ENCODE results near the gene ASPHD2.

ASPHD2 gene

GRCh38 chr22:26447584-26448329, 18.7 kb downstream of the ASPHD2 start:
- no peak for DNase-seq

- no peak for DNase-seq
These were observed 19.3 kb downstream of the ASPHD2 start for GRCh38 chr22:26448334-26448733.

DNA sequence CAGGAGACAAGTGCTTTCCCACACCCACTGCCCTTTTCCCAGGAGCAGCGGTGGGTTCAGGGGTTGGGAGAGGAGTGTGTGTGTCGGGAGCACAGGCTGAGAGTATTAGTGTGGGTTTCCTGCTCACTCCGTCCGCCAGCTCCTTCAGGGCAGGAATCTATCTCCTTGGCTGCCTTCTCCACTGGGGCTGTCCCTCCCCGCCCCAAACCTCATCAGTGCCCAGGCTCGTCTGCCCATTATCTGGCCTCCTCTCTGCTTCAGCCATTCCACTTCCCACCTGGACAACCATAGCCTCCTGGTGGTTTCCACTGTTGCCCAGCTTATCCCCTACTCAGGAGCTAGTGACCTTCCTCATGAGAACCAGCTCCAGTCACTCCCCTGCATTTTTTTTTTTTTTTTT, 19.9 kb downstream of the ASPHD2 start:
- DNase-seq: no peak

GRCh38 chr22:26450453-26451185, 21.6 kb downstream of the ASPHD2 start:
- no peak for DNase-seq

GRCh38 chr22:26452236-26453016, 23.4 kb downstream of the ASPHD2 start:
- DNase-seq: no peak

- no peak for DNase-seq
These were observed 24.2 kb downstream of the ASPHD2 start for GRCh38 chr22:26453216-26453615.

- DNase-seq: no peak
These were observed 24.9 kb downstream of the ASPHD2 start for GRCh38 chr22:26453812-26454500.

- DNase-seq: no peak
These were observed 28.7 kb downstream of the ASPHD2 start for GRCh38 chr22:26457661-26458272.

DNA sequence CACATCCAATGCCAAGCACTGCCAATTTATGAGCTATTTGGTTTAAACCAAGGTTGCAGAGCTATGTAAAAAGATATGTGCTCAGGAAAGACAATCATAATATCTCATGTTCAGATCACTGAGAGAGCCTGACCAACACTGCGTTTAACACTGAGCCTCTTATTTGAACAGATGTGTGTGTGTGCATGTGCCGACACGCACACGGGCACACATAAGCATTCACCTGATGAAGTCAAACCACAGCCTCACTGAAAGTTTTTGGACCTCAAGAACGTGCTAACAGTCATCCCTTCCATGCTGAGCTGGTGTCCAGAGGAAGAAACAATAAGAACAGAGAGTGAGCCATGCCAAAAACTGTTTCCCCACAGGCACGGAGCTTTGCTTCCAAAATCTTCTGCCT, 31.1 kb downstream of the ASPHD2 start:
- no peak for DNase-seq

- DNase-seq: no peak
These were observed 32.2 kb downstream of the ASPHD2 start for GRCh38 chr22:26461188-26461810.

DNA sequence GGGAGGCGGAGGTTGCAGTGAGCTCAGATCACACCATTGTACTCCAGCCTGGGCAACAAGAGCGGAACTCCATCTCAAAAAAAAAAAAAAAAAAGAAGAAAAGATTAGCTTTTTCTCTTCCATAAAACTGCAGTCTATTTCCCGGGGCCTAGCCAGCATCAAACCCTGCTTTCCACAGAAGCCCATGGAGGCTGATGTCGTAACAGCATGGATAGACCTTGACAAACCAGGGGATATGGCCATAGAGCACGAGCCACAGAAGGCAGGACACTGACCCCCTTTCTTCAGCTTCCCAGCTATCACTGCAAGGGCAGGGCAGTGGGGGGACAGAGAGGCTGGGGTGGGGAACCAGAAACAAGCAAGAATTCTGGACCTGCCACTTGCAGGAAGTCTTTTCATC, 33.0 kb downstream of the ASPHD2 start:
- DNase-seq: no peak

GRCh38 chr22:26462641-26463040, 33.6 kb downstream of the ASPHD2 start:
- no peak for DNase-seq

DNA sequence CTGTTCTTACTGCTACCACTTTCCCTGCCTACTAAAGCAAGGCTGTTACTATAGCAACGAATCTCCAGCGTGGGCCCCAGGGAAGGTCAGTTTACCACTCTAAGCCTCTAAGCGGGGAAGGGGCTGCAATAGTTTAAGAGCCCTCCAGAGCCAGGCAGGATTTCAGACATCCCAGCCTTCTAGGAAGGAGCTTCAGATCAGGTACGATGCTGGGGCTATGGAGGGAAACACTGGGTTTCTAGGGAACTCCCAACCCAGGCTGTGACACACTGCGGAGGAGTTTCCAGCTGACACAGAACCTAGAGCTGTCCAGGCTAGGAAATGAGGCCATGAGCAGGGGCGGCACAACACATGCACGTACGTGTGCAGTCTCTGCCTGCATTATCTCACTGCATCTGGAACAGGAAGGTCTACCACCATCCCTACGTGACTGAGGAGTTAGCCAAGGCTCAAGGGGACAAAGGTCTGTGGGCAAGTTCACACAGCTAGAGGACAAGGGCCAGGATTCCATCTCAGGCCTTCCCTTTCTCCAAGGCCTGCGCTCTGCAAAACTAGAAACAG, 34.1 kb downstream of the ASPHD2 start:
- DNase-seq: no peak

DNA sequence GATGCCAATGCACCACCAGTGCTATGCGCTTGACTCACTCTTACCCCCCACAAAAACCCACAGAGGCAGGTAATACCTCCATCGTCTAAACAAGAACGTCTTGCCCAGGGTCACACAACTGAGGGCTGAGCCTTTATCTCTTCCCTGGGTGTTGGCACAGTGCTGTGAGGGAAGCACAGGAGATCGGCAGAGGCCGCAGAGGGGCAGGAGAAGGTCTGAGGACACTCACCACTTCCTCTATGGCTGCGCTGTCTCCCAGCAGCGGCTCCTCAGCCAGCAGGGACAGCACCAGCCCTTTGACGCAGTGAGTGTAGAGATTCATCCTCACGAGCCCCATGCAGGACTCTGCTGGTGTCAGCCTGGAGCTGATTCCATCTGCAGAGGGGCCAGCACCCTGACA, 34.6 kb downstream of the ASPHD2 start:
- DNase-seq: no peak

DNA sequence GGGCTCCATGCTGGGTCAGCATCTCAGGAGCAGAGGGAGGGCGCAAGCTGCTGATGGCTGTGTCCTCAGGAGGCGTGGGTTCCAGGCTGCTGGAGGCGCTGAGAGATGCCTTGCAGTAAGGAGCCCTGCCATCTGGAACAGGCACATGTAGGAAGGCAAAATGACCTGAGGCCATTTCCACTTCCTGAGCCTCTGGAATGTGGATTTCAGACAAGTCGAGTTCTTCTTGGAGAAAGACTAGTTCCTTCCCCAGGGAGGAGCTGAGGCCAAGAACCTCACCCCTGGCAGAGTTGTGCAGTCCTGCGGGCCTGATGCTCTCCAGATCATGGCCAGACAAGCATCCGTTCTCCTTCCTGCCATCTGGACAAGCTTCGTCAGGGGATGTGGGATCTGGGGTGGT, 35.3 kb downstream of the ASPHD2 start:
- DNase-seq: no peak

- no peak for DNase-seq
These were observed 37.1 kb downstream of the ASPHD2 start for GRCh38 chr22:26466196-26466595.

GRCh38 chr22:26470807-26471206, 41.7 kb downstream of the ASPHD2 start:
- no peak for DNase-seq

DNA sequence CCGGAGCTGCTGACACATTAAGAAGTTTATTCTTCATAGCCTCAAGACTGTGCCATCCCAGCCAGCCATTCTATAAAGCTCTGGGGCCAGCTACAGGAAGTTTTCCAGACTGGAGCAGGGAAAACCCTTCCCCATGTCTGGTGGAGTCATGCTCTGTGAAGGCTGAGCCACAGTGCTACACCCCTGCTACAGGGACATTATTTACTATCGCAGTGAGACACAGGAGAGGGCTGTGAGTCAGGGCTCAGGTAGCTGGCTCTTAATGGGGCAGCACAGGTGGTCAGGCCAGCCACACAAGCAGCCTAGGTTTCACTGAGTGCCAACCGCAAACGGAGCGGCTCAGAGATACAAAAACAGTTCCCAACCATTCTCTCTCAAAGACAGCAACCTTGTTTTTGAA, 42.5 kb downstream of the ASPHD2 start:
- DNase-seq: no peak

DNA sequence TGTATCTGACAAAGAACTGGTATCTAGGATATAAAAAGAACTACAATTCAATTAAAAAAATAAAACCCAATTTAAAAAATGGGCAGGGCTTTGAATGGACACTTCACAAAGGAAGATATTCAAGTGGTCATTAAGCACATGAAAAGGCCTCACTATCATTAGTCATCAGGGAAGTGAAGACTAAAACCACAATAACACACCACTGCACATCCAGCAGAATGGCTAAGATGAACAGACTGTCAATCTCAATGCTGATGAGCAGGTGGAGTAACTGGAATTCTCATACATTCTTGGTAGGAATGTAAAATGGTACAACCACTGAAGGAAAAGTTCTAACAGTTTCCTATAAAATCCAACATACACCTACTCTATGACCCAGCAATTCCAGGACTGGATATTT, 45.6 kb downstream of the ASPHD2 start:
- DNase-seq: no peak

- DNase-seq: no peak
These were observed 47.8 kb downstream of the ASPHD2 start for GRCh38 chr22:26476705-26477340.

DNA sequence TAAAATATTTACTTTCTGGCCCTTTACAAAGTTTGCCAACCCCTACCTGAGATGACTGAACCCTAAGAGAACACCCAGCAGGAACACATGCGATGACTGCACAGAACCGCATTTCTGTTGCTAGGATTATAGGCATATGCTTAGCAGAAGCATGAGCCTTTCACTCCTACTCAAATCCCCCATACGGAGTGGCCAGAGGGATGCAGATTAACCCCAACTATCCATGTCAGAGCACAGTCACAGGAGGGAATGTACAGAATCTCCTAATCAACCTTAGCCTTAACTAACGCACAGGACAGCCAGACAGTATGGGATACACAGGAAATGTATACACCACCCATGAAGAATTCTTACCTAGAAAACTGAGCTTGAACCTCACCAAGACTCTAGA, 48.3 kb downstream of the ASPHD2 start:
- DNase-seq: no peak
